MCF 10A (cell line): ENCODE results near the gene MAP3K15. TPM values are rescaled to one million over a fixed set of nuclear protein-coding genes. Genes with fewer than 3 reads are reported as not detected.

Experiments used
- BruUV-seq: library from RNA; stranded (reverse); fragments of 400-500 nt; replicated peaks from 2 replicates; lab custom pipeline; 2021; lab: Mats Ljungman, UMichigan
- CTCF ChIA-PET: fragments of 300-600 bp; sonication (Branson Sonifier 250); formaldehyde crosslinking; extraction: SDS; loops from one replicate; lab custom pipeline; 2021; ENCODE audit warnings: antibody characterized with exemption, inconsistent platforms; lab: Yijun Ruan, JAX
- POLR2A ChIA-PET: fragments of 300-600, 350-650 bp; sonication (Branson Sonifier 250); formaldehyde crosslinking; extraction: SDS; loops from one replicate; lab custom pipeline; 2020; ENCODE audit warnings: antibody characterized with exemption, inconsistent platforms; lab: Yijun Ruan, JAX
- DNase-seq: peaks from one replicate; pipeline ENCODE4 v3.0.0-alpha.2; 2018; ENCODE audit not compliant: unreplicated experiment
- H3K27ac Mint-ChIP-seq: one replicate; pipeline ENCODE4 v1.8.0; 2022; ENCODE audit warnings: mild to moderate bottlenecking, low read depth, mixed read lengths; ENCODE audit not compliant: unreplicated experiment
- H3K27me3 Mint-ChIP-seq: one replicate; pipeline ENCODE4 v1.8.0; 2022; ENCODE audit warnings: mixed read lengths; ENCODE audit not compliant: insufficient read depth, unreplicated experiment
- H3K36me3 Mint-ChIP-seq: one replicate; pipeline ENCODE4 v1.8.0; 2022; ENCODE audit warnings: mild to moderate bottlenecking, moderate library complexity, mixed read lengths; ENCODE audit not compliant: insufficient read depth, unreplicated experiment
- H3K4me1 Mint-ChIP-seq: one replicate; pipeline ENCODE4 v1.8.0; 2022; ENCODE audit warnings: mixed read lengths; ENCODE audit not compliant: insufficient read depth, unreplicated experiment
- H3K4me3 Mint-ChIP-seq: one replicate; pipeline ENCODE4 v1.8.0; 2022; ENCODE audit warnings: mild to moderate bottlenecking, moderate library complexity, mixed read lengths; ENCODE audit not compliant: unreplicated experiment
- H3K9me3 Mint-ChIP-seq: one replicate; pipeline ENCODE4 v1.8.0; 2022; ENCODE audit warnings: mixed read lengths; ENCODE audit not compliant: unreplicated experiment
- CTCF ChIP-seq: fragments of 200-600 bp; IDR thresholded peaks from one replicate; pipeline ENCODE4 v1.8.0; 2022; ENCODE audit warnings: antibody characterized with exemption, mild to moderate bottlenecking; ENCODE audit not compliant: unreplicated experiment
- intact Hi-C: fragments of 100-400 bp; cut with micrococcal nuclease; formaldehyde crosslinking; loops from 2 replicates; pipeline ENCODE4 v1.14.1; 2022
- total RNA-seq: library from RNA; stranded (reverse); gene quantifications from 2 replicates; pipeline ENCODE4 v1.2.3, GENCODE V29; 2022

MAP3K15 gene
- total RNA-seq, 1 experiment from 2014 or later = not detected

GRCh38 chrX:19532709-19533108 lies 17.4 kb upstream of the MAP3K15 start:
- no peak for TF ChIP-seq CTCF
- intact Hi-C loops = no loop called here
- POLR2A ChIA-PET = no interaction called here
- CTCF ChIA-PET = interaction anchor here (0.7 to 2.5 kb wide), 5 partner anchors 150 to 1140 kb away, joined by 3 to 14 read pairs (median 3); no protein-coding TSS in a partner anchor
- H3K27ac Mint-ChIP-seq = no peak overlapping the region
- no peak overlapping the region for H3K4me3 Mint-ChIP-seq
- H3K9me3 Mint-ChIP-seq = peaks cover 7% of the 10 kb centered on the region
- no peak for DNase-seq
- no peaks in the 10 kb centered on the region for H3K27me3 Mint-ChIP-seq
- peaks cover 10% of the 10 kb centered on the region for H3K36me3 Mint-ChIP-seq
- BruUV-seq = no TSS peak
- no peaks in the 10 kb centered on the region for H3K4me1 Mint-ChIP-seq

GRCh38 chrX:19517965-19518364 lies 2.7 kb upstream of the MAP3K15 start:
- ChIA-PET POLR2A (no interaction called here), CTCF (no interaction called here)
- TF ChIP-seq CTCF = no peak
- Mint-ChIP-seq H3K4me1 (no peaks in the 10 kb centered on the region), H3K27me3 (peaks cover 22% of the 10 kb centered on the region), H3K36me3 (no peaks in the 10 kb centered on the region), H3K4me3 (no peak overlapping the region), H3K9me3 (peaks cover 5% of the 10 kb centered on the region), H3K27ac (no peak overlapping the region)
- BruUV-seq = no TSS peak
- intact Hi-C loops = no loop called here
- no peak for DNase-seq

- H3K27me3 Mint-ChIP-seq = peaks cover 32% of the 10 kb centered on the region
- BruUV-seq = no TSS peak
- no peak for DNase-seq
- ChIA-PET CTCF (interaction anchor here (0.6 to 0.8 kb wide), 3 partner anchors 21 to 235 kb away, joined by 3 to 4 read pairs (median 4); no protein-coding TSS in a partner anchor), POLR2A (no interaction called here)
- H3K27ac Mint-ChIP-seq = no peak overlapping the region
- intact Hi-C loops = no loop called here
- H3K4me3 Mint-ChIP-seq = no peak overlapping the region
- no peaks in the 10 kb centered on the region for H3K36me3 Mint-ChIP-seq
- H3K4me1 Mint-ChIP-seq = no peaks in the 10 kb centered on the region
- no peak for TF ChIP-seq CTCF
- no peaks in the 10 kb centered on the region for H3K9me3 Mint-ChIP-seq
Measured at GRCh38 chrX:19515615-19516105, 352 bp upstream of the MAP3K15 start.

- no TSS peak for BruUV-seq
- Mint-ChIP-seq H3K36me3 (no peaks in the 10 kb centered on the region), H3K9me3 (peaks cover 8% of the 10 kb centered on the region), H3K27me3 (peaks cover 44% of the 10 kb centered on the region), H3K4me3 (no peak overlapping the region), H3K4me1 (no peaks in the 10 kb centered on the region), H3K27ac (no peak overlapping the region)
- ChIA-PET CTCF (interaction anchor here (0.6 kb wide), 1 partner anchor 975 kb away, joined by 3 read pairs; no protein-coding TSS in a partner anchor), POLR2A (interaction anchor here (0.6 kb wide), 1 partner anchor 89 kb away, joined by 4 read pairs; no protein-coding TSS in a partner anchor)
- no peak for TF ChIP-seq CTCF
- DNase-seq = no peak
- intact Hi-C loops = no loop called here
Measured at GRCh38 chrX:19513383-19513782, 1.9 kb downstream of the MAP3K15 start.
